CD4-positive, alpha-beta T cell treated with Interleukin-21 for 1 hour (primary cell): ENCODE results near the gene UFD1.
A peak's percentile ranks its signal among the peaks of the same experiment; 100 is the strongest.

Experiments used
- DNase-seq: peaks from one replicate; pipeline ENCODE4 v3.0.0-alpha.2; 2020

Gene UFD1

GRCh38 chr22:19494676-19495173 lies 15.7 kb upstream of the UFD1 start:
- DNase-seq: no peak

- no peak for DNase-seq
Observed at GRCh38 chr22:19494001-19494560, 15.1 kb upstream of the UFD1 start.

- no peak for DNase-seq
Observed at GRCh38 chr22:19492504-19493174, 13.6 kb upstream of the UFD1 start.

GRCh38 chr22:19490628-19491230 lies 11.7 kb upstream of the UFD1 start:
- no peak for DNase-seq

GRCh38 chr22:19488884-19489843 lies 10.2 kb upstream of the UFD1 start:
- DNase-seq: no peak

- no peak for DNase-seq
Observed at GRCh38 chr22:19488285-19488684, 9.3 kb upstream of the UFD1 start.

GRCh38 chr22:19483481-19484244 lies 4.7 kb upstream of the UFD1 start:
- DNase-seq: no peak

- no peak for DNase-seq
Observed at GRCh38 chr22:19482297-19482696, 3.3 kb upstream of the UFD1 start.

GRCh38 chr22:19480789-19481188 lies 1.8 kb upstream of the UFD1 start:
- no peak for DNase-seq

GRCh38 chr22:19480173-19480568 lies 1.2 kb upstream of the UFD1 start:
- no peak for DNase-seq

- peak; percentile 98 for DNase-seq
Observed at GRCh38 chr22:19479355-19480172, 571 bp upstream of the UFD1 start, which contains the start of gene CDC45. CDC45 (plus strand) TSS chr22:19479920; CDS start chr22:19479969, 49 bp downstream.

- DNase-seq: peak; percentile 28
Observed at GRCh38 chr22:19478045-19478900, 720 bp downstream of the UFD1 start.

GRCh38 chr22:19477321-19478044 lies 1.5 kb downstream of the UFD1 start:
- DNase-seq: peak; percentile 26

- no peak for DNase-seq
Observed at GRCh38 chr22:19476023-19476422, 3.0 kb downstream of the UFD1 start.

GRCh38 chr22:19473578-19473977 lies 5.4 kb downstream of the UFD1 start:
- no peak for DNase-seq

GRCh38 chr22:19472233-19472632 lies 6.8 kb downstream of the UFD1 start:
- DNase-seq: no peak

- no peak for DNase-seq
Observed at GRCh38 chr22:19471572-19471971, 7.4 kb downstream of the UFD1 start.

- DNase-seq: no peak
Observed at GRCh38 chr22:19470010-19470409, 9.0 kb downstream of the UFD1 start.

GRCh38 chr22:19469421-19469820 lies 9.6 kb downstream of the UFD1 start:
- no peak for DNase-seq

- DNase-seq: no peak
Observed at GRCh38 chr22:19467912-19468311, 11.1 kb downstream of the UFD1 start.
